Stimulated activated naive CD8-positive, alpha-beta T cell treated with anti-CD3 and anti-CD28 coated beads, Interleukin-15, Interleukin-2, amounts not matched to agents 100 ng/mL and 50 ng/mL, for 24 hours (primary cell): ENCODE results near the gene COL7A1.

Experiments
- H3K27ac Mint-ChIP-seq: one replicate; pipeline ENCODE4 v1.8.0; 2021; ENCODE audit warnings: mild to moderate bottlenecking, mixed read lengths
- H3K27me3 Mint-ChIP-seq: one replicate; pipeline ENCODE4 v1.8.0; 2021; ENCODE audit warnings: mixed read lengths
- H3K36me3 Mint-ChIP-seq: one replicate; pipeline ENCODE4 v1.8.0; 2021; ENCODE audit warnings: low read depth, mixed read lengths
- H3K4me1 Mint-ChIP-seq: one replicate; pipeline ENCODE4 v1.8.0; 2021; ENCODE audit warnings: low read depth, mixed read lengths
- H3K4me3 Mint-ChIP-seq: one replicate; pipeline ENCODE4 v1.8.0; 2021; ENCODE audit warnings: mild to moderate bottlenecking, mixed read lengths
- H3K9me3 Mint-ChIP-seq: one replicate; pipeline ENCODE4 v1.8.0; 2021; ENCODE audit warnings: mixed read lengths

Gene COL7A1

GRCh38 chr3:48595075-48595525 lies at the start of gene COL7A1:
TSS of gene COL7A1 (minus strand) at chr3:48595329. CDS start at chr3:48595159, 170 bp downstream.
- H3K36me3 Mint-ChIP-seq: peaks cover 18% of the 10 kb centered on the region
- H3K27me3 Mint-ChIP-seq: peaks cover 25% of the 10 kb centered on the region
- no peaks in the 10 kb centered on the region for H3K9me3 Mint-ChIP-seq
- no peak within 1 kb of the TSS for H3K27ac Mint-ChIP-seq
- H3K4me1 Mint-ChIP-seq: peaks cover 8% of the 10 kb centered on the region
- no peak within 1 kb of the TSS for H3K4me3 Mint-ChIP-seq

DNA sequence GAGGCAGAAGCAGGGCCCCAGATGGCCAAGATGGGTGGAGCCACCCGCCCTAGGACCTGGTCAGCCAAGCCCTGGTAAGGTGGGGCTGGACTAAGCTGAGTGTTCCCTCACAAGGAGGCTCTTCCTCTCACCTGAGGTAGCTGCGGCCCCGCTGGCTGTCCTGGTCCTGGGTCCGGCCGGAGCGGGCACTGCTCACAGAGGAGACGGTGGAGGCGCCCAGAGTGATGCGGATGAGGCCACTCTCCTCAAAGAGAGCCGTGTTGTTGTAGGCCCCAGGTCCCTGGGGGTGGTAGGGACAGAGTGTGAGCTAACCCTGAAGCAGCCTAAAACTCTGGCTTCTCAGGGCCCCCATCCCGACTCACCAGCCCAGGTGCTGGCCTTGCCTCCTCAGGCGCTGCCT lies 47.5 kb upstream of the COL7A1 start:
- H3K27ac Mint-ChIP-seq: no peak overlapping the region
- no peak overlapping the region for H3K4me3 Mint-ChIP-seq
- H3K4me1 Mint-ChIP-seq: no peaks in the 10 kb centered on the region
- no peaks in the 10 kb centered on the region for H3K36me3 Mint-ChIP-seq
- H3K9me3 Mint-ChIP-seq: no peaks in the 10 kb centered on the region
- H3K27me3 Mint-ChIP-seq: no peaks in the 10 kb centered on the region

DNA sequence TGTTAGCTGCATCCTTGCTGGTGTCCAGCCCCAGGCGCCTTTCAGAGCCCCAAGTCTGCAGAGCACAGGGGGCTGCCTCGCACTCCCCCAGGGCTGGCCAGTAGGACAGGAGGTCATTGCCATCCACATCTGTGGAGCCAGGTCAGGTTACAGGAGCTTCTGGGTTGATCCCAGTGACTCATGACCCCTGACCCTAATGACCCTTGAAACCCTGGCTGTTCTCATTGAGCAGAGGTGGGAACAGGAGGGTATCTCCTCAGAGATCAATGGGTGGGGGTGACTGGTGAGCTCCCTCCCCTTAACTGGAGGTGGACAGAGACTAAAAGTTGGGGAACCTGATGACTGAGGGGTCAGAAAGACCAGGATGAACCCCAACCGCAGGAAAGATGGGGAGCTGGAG lies 46.3 kb upstream of the COL7A1 start:
- Mint-ChIP-seq H3K27ac (no peak overlapping the region), H3K4me1 (peaks cover 10% of the 10 kb centered on the region), H3K36me3 (no peaks in the 10 kb centered on the region), H3K9me3 (no peaks in the 10 kb centered on the region), H3K4me3 (no peak overlapping the region), H3K27me3 (no peaks in the 10 kb centered on the region)

DNA sequence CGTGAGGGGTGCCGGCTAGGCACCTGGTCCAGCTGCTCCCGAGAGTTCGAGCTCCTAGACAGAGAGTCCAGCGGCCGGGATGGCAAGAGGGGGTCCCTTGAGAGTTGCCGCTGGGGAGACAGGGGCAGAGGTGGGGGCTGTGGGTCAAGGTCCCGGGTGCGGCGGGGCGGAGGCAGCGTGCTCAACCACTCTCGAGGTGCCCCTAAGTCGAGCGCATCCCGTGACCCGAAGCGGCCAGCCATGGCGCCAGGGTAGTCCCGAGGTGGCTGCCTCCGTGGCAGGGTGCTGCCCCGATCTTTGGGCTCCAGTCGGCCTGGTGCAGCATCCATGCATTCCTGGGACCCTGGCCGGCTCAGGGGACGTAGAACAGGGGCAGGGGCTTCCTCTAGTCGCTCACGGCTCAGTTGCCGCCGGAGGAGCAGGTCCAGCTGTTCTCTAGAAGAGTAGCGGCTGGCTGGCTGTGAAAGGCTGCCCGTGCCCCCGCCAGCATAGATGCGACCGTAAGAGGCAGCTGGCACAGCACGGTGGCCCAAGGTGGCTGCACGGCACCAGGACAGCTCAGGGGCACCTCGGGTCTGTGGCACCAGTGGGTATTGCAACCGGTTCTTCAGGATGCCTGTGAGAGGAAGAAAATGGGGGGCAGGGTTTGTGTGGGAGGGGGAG lies 44.9 kb upstream of the COL7A1 start:
- Mint-ChIP-seq H3K27me3 (no peaks in the 10 kb centered on the region), H3K27ac (no peak overlapping the region), H3K4me3 (no peak overlapping the region), H3K36me3 (no peaks in the 10 kb centered on the region), H3K4me1 (peaks cover 16% of the 10 kb centered on the region), H3K9me3 (no peaks in the 10 kb centered on the region)

DNA sequence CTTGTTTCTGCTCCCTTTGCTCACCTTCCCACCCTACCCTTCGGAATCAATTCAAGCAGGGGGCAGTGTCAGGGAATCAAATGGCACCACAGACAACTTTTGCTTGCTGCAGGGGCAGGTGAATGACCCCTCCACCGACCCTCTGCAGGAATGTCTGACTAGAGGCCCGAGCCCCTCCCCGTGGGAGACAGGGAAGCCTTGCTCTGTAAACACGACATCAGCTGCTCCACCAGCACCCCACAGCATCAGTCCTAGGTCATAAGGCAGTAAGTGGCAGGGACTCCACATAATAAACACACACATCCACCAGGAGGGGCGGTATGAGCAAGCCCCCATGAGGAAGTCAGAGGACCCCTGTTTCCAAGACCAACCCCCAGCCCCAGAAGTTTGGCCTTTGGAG lies 42.2 kb upstream of the COL7A1 start:
- Mint-ChIP-seq H3K4me3 (no peak overlapping the region), H3K27me3 (no peaks in the 10 kb centered on the region), H3K4me1 (peaks cover 24% of the 10 kb centered on the region), H3K27ac (no peak overlapping the region), H3K9me3 (no peaks in the 10 kb centered on the region), H3K36me3 (peaks cover 4% of the 10 kb centered on the region)

GRCh38 chr3:48636149-48636655 lies 41.1 kb upstream of the COL7A1 start:
- peak overlapping the region; percentile 72 for H3K27ac Mint-ChIP-seq
- no peaks in the 10 kb centered on the region for H3K27me3 Mint-ChIP-seq
- H3K4me1 Mint-ChIP-seq: peaks cover 24% of the 10 kb centered on the region
- peak overlapping the region; percentile 86 for H3K4me3 Mint-ChIP-seq
- H3K36me3 Mint-ChIP-seq: peaks cover 4% of the 10 kb centered on the region
- H3K9me3 Mint-ChIP-seq: no peaks in the 10 kb centered on the region

GRCh38 chr3:48635222-48636021 lies 40.3 kb upstream of the COL7A1 start, which contains the start of gene SLC26A6:
TSS of gene SLC26A6 (minus strand) at chr3:48635461. CDS start at chr3:48635393, 68 bp downstream.
- Mint-ChIP-seq H3K4me1 (peaks cover 24% of the 10 kb centered on the region), H3K27ac (peak within 1 kb of the TSS; percentile 72), H3K4me3 (peak within 1 kb of the TSS; percentile 86), H3K9me3 (no peaks in the 10 kb centered on the region), H3K36me3 (peaks cover 4% of the 10 kb centered on the region), H3K27me3 (no peaks in the 10 kb centered on the region)

DNA sequence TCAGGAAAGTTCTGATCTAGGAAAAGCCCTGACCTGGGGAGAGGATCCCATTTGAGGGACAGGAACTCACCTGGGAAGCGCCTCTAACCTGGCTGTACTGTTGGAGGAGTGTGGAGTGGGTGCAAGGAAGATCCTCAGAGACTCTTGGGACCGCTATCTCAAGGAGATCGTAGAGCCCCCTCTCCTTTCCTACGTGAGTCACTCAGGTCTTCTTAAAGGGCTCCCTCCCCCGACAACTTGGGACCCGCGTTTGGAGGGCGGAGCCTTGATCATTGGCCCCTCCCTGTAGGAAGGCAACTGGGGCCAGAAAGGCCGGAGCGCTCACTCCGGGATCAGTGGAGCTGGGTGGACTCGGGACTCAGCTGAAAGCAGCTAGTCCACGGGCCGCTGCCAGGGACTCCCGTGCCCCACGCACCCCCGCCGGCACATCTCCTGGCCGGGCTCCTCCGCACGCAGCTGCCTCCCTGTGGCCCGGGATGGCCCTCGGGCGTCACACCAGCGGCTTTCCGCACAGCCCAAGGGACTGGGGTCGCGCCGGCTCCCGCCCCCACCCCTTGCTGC lies 39.6 kb upstream of the COL7A1 start:
- H3K4me1 Mint-ChIP-seq: peaks cover 24% of the 10 kb centered on the region
- H3K27ac Mint-ChIP-seq: peak overlapping the region; percentile 36
- H3K27me3 Mint-ChIP-seq: no peaks in the 10 kb centered on the region
- H3K4me3 Mint-ChIP-seq: peak overlapping the region; percentile 86
- peaks cover 8% of the 10 kb centered on the region for H3K36me3 Mint-ChIP-seq
- no peaks in the 10 kb centered on the region for H3K9me3 Mint-ChIP-seq

GRCh38 chr3:48633743-48634142 lies 38.6 kb upstream of the COL7A1 start:
- no peak overlapping the region for H3K27ac Mint-ChIP-seq
- H3K4me3 Mint-ChIP-seq: peak overlapping the region; percentile 86
- H3K36me3 Mint-ChIP-seq: peaks cover 18% of the 10 kb centered on the region
- H3K4me1 Mint-ChIP-seq: peaks cover 24% of the 10 kb centered on the region
- H3K9me3 Mint-ChIP-seq: no peaks in the 10 kb centered on the region
- H3K27me3 Mint-ChIP-seq: no peaks in the 10 kb centered on the region

DNA sequence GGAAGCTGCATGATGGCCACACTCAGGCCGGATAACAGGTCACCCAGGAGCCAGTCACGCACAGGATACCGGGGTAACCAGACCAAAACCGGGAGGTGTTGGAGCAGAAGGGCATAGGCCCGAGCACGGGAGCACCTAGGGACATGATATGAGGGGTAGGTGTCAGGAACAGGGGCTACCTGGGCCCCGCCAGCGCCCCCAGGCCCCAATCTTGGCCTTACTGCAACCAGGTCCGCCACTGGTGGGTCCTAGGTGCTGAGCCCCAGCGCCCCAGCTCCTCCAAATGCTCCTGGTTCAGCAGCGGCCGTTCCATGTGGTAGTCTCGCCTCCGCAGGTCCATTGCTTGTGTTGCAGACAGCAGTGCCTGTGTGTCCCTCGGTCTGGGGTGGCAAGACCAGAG lies 38.1 kb upstream of the COL7A1 start:
- H3K9me3 Mint-ChIP-seq: no peaks in the 10 kb centered on the region

GRCh38 chr3:48631516-48632448 lies 36.7 kb upstream of the COL7A1 start:
- Mint-ChIP-seq H3K4me1 (peaks cover 18% of the 10 kb centered on the region), H3K36me3 (peaks cover 26% of the 10 kb centered on the region), H3K27ac (no peak overlapping the region), H3K9me3 (no peaks in the 10 kb centered on the region), H3K4me3 (no peak overlapping the region), H3K27me3 (no peaks in the 10 kb centered on the region)

More for the DNA sequence above, 38.1 kb upstream of the COL7A1 start:
- Mint-ChIP-seq H3K27ac (no peak overlapping the region), H3K4me3 (no peak overlapping the region), H3K4me1 (peaks cover 24% of the 10 kb centered on the region), H3K36me3 (peaks cover 18% of the 10 kb centered on the region), H3K27me3 (no peaks in the 10 kb centered on the region)

- Mint-ChIP-seq H3K4me3 (no peak overlapping the region), H3K4me1 (peaks cover 9% of the 10 kb centered on the region), H3K9me3 (no peaks in the 10 kb centered on the region), H3K27ac (no peak overlapping the region), H3K36me3 (peaks cover 27% of the 10 kb centered on the region), H3K27me3 (no peaks in the 10 kb centered on the region)
These were observed 35.7 kb upstream of the COL7A1 start for GRCh38 chr3:48630833-48631232.

- no peak overlapping the region for H3K4me3 Mint-ChIP-seq
- no peaks in the 10 kb centered on the region for H3K27me3 Mint-ChIP-seq
- peaks cover 27% of the 10 kb centered on the region for H3K36me3 Mint-ChIP-seq
- no peaks in the 10 kb centered on the region for H3K9me3 Mint-ChIP-seq
- no peak overlapping the region for H3K27ac Mint-ChIP-seq
- H3K4me1 Mint-ChIP-seq: peaks cover 8% of the 10 kb centered on the region
These were observed 35.3 kb upstream of the COL7A1 start for GRCh38 chr3:48630407-48630806.

- peaks cover 8% of the 10 kb centered on the region for H3K4me1 Mint-ChIP-seq
These were observed 34.8 kb upstream of the COL7A1 start for GRCh38 chr3:48629894-48630293.

More at GRCh38 chr3:48629894-48630293, 34.8 kb upstream of the COL7A1 start:
- Mint-ChIP-seq H3K4me3 (no peak overlapping the region), H3K27me3 (no peaks in the 10 kb centered on the region), H3K9me3 (no peaks in the 10 kb centered on the region), H3K27ac (no peak overlapping the region), H3K36me3 (peaks cover 27% of the 10 kb centered on the region)
